ENCODE measurements around the gene SYNJ1.
"Not testable (repeated sequence)": the region's sequence is repeated elsewhere in the genome, so short reads cannot be mapped to it uniquely, and the experiment has no call there.

The SYNJ1 gene

GRCh38 chr21:32626621-32627196, 101.1 kb downstream of the SYNJ1 start:
- Mint-ChIP-seq H3K4me1 (ENCODE audit: low read depth) (peaks cover 4% of the 10 kb centered on the region), H3K27ac (no peak overlapping the region), H3K9me3 (ENCODE audit: low read depth) (no peaks in the 10 kb centered on the region), H3K4me3 (no peak overlapping the region), H3K36me3 (peaks cover 16% of the 10 kb centered on the region), H3K27me3 (peaks cover 2% of the 10 kb centered on the region)

DNA sequence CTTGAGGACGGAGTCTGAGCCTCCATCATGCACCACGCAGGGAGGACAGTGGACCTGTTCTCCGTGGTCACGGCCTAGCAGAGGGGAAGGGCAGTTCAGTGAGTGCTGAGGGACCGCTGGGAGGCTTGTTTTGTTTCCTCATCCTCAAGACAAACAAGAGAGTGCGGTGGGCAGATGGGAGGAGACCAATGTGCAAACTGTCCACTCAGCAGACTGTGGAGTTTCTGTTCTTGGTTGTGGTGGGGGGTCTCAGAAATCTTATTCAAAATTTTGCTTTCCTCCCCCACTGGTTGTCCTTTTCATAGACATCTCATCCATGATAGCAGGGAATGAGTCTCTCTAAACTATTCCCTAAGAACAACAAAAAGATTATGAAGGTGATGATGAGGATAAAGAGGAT, 109.6 kb downstream of the SYNJ1 start:
- not testable (repeated sequence) for H3K4me3 Mint-ChIP-seq; H3K27me3 Mint-ChIP-seq; H3K36me3 Mint-ChIP-seq; H3K9me3 Mint-ChIP-seq (ENCODE audit: low read depth); H3K4me1 Mint-ChIP-seq (ENCODE audit: low read depth); H3K27ac Mint-ChIP-seq

DNA sequence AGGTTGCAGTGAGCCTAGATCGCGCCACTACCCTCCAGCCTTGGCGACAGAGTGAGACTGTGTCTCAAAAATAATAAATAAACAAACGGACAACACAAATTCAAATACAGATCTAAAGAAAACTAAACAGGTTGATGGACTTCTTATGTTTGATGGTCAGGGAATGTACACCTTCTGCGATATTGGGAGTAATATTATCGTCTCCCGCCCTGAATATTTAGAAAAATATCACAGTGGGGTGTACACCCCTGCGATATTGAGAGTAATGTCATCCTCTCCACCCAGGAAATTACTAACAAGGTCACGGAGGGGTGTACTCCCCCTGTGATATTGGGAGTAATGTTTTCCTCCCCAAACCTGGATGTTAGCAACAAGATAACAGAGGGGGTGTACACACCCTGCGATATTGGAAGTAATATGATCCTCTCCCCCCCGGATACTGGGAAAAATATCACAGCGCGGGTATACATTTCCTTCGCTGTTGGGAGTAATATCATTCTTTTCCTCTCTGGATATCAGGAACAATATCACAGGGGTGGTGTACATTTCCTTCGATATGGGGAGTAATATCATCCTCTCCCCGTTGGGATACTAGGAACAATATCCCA, 114.3 kb downstream of the SYNJ1 start:
- Mint-ChIP-seq H3K4me3 (peak overlapping the region; percentile 96), H3K27me3 (no peaks in the 10 kb centered on the region), H3K9me3 (ENCODE audit: low read depth) (no peaks in the 10 kb centered on the region), H3K27ac (no peak overlapping the region), H3K36me3 (peaks cover 7% of the 10 kb centered on the region), H3K4me1 (ENCODE audit: low read depth) (peaks cover 22% of the 10 kb centered on the region)

DNA sequence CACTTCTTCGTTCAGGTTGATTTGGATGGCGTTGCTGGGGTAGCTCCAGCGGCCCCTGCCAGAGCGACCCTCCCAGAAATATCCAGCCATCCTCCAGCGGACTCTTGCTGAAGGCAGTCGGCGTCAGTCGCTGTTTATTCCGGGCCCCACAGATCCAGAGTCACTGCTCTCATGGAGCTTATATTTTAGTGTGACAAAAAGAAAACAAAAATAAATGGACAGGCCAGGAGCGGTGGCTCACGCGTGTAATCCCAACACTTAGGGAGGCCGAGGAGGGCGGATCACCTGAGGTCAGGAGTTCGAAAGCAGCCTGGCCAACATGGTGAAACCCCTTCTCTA, 114.8 kb downstream of the SYNJ1 start:
- Mint-ChIP-seq H3K27me3 (no peaks in the 10 kb centered on the region), H3K27ac (peak overlapping the region; percentile 87), H3K9me3 (ENCODE audit: low read depth) (no peaks in the 10 kb centered on the region), H3K4me1 (ENCODE audit: low read depth) (peaks cover 22% of the 10 kb centered on the region), H3K4me3 (peak overlapping the region; percentile 96), H3K36me3 (peaks cover 7% of the 10 kb centered on the region)

DNA sequence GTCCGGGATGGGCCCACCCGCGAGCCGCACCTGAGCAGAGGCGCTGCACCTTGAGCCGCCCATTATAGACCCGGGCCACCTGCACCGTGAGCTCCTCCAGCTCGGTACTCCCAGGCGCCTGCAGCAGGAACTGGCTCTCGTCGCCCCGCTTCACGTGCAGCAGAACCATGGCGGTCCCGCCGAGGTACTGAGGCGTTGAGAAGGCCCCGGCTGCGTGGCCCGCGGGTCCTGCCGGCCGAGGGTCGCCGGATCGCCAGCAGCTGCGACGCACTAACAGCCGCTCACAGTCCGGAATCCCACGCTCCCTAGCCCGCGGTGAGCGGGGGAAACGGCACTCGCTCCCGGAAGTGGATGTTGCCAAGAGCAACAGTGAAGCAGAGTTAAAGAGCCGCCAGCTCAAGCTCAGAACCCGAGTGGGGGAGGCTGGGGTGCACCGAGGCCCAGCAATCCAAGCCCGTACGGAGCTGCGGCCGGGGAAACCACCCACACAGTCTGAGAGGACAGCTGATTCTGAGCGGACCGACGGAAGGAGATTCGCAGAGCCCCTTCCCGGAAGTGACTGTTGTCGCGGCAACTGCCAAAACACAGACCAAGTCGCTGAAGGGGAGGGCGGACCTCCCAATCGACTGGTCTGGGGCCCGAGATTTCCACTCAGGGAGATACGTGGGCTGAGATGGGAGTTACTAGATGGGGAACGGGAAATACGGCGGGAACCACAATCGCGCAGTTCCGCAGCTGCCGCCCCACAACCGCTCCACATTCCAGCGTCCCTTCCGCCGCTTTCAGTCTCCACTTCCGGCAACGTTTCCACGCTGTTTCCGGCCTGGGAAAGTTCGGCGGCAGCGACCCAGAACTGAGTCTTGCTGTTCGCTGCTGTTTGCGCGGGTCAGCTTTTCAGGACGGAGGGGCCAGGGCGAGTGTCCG, 115.5 kb downstream of the SYNJ1 start, which contains the start of gene CFAP298:
Gene CFAP298 (minus strand): TSS at position 303 of the 924 bp plus-strand sequence. CDS start 134 bp downstream, at position 169.
- Mint-ChIP-seq H3K4me3 (peak within 1 kb of the TSS; percentile 96), H3K4me1 (ENCODE audit: low read depth) (peaks cover 22% of the 10 kb centered on the region), H3K27me3 (no peaks in the 10 kb centered on the region), H3K36me3 (peaks cover 11% of the 10 kb centered on the region), H3K27ac (peak within 1 kb of the TSS; percentile 87), H3K9me3 (ENCODE audit: low read depth) (no peaks in the 10 kb centered on the region)

GRCh38 chr21:32611471-32611997, 116.3 kb downstream of the SYNJ1 start:
- peak overlapping the region; percentile 87 for H3K27ac Mint-ChIP-seq

DNA sequence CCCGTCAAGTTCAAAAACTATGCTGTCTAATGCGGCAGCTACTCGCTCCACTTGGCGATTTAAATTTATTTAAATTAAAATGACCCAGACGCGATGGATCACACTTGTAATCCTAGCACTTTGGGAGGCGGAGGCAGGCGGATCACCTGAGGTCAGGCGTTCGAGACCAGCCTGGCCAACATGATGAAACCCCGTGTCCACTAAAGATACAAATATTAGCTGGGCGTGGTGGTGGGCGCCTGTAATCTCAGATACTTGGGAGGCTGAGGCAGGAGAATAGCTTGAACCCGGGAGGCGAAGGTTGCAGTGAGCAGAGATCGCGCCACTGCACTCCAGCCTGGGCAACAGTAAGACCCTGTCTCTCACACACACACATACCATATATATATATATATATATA, 116.9 kb downstream of the SYNJ1 start:
- Mint-ChIP-seq H3K4me1 (ENCODE audit: low read depth) (peaks cover 22% of the 10 kb centered on the region), H3K4me3 (peak overlapping the region; percentile 64), H3K36me3 (peaks cover 13% of the 10 kb centered on the region)
- H3K27me3 Mint-ChIP-seq; H3K9me3 Mint-ChIP-seq (ENCODE audit: low read depth); H3K27ac Mint-ChIP-seq: not testable (repeated sequence)

More at GRCh38 chr21:32611471-32611997, 116.3 kb downstream of the SYNJ1 start:
- Mint-ChIP-seq H3K27me3 (no peaks in the 10 kb centered on the region), H3K9me3 (ENCODE audit: low read depth) (no peaks in the 10 kb centered on the region), H3K4me1 (ENCODE audit: low read depth) (peaks cover 22% of the 10 kb centered on the region), H3K36me3 (peaks cover 13% of the 10 kb centered on the region), H3K4me3 (peak overlapping the region; percentile 96)

DNA sequence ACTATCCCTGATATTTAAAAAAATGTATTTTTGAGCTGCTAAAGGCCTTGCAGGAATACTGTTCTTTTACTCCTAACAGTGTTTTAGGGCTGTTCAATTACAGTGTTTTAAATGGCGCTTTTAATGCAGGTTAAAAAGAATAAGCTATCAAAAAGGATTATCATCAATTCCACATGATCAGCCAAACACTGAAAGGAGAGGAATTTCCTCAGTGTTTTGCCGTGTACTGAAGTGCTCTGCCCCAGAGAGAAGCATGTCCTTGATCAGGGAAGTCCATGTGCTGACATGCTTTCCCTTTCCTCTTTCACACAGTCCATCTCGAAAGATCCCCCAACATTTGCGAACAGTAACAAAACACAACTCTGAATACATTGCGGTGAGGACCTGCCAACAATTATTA, 119.0 kb downstream of the SYNJ1 start:
- Mint-ChIP-seq H3K4me3 (peak overlapping the region; percentile 52), H3K4me1 (ENCODE audit: low read depth) (peaks cover 22% of the 10 kb centered on the region), H3K36me3 (peaks cover 13% of the 10 kb centered on the region), H3K9me3 (ENCODE audit: low read depth) (no peaks in the 10 kb centered on the region), H3K27me3 (no peaks in the 10 kb centered on the region), H3K27ac (no peak overlapping the region)

DNA sequence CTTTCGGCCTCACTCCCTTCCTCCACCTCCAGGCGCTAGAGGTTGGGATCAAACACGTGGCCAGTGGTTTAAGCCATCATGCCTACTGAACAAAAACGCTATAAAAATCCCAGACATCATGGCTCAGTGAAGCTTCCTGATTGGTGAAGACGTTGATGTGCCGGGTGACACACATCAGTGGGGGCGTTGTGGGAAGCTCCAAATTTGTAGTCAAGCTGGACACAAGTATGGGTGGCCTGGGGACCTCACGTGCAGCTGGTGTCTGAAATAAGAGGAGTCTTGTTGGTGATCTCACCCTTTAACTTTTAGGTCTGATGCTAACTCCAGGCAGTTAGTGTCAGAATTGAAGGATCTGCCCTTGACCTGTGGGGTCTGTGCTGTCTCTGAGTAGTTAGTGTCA, 122.3 kb downstream of the SYNJ1 start:
- Mint-ChIP-seq H3K27ac (no peak overlapping the region), H3K9me3 (ENCODE audit: low read depth) (no peaks in the 10 kb centered on the region), H3K4me3 (no peak overlapping the region), H3K27me3 (no peaks in the 10 kb centered on the region), H3K4me1 (ENCODE audit: low read depth) (peaks cover 14% of the 10 kb centered on the region), H3K36me3 (peaks cover 21% of the 10 kb centered on the region)

GRCh38 chr21:32604464-32604863, 123.3 kb downstream of the SYNJ1 start:
- Mint-ChIP-seq H3K27me3 (no peaks in the 10 kb centered on the region), H3K4me3 (no peak overlapping the region), H3K4me1 (ENCODE audit: low read depth) (peaks cover 5% of the 10 kb centered on the region), H3K27ac (no peak overlapping the region), H3K9me3 (ENCODE audit: low read depth) (no peaks in the 10 kb centered on the region), H3K36me3 (peaks cover 19% of the 10 kb centered on the region)

DNA sequence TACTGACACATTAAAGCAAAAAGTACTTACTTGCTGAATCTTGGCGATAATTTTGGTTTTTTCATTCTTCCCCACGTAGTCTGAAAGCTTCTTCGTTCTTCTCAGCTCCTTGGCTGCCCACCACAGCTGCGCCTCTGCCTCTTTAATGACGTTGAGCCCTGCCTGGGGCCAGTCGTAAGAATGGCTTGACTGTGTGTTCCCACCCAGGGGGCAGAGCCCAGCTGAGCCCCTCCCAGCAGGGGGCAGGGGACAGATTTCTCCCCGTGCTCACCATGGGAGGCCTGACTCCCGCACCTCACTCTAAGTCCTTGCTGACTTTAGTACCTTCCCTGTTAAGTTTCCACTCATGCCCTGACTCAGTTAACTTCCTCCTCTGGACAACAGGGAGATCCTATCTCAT, 124.7 kb downstream of the SYNJ1 start:
- Mint-ChIP-seq H3K4me1 (ENCODE audit: low read depth) (no peaks in the 10 kb centered on the region), H3K27me3 (no peaks in the 10 kb centered on the region), H3K36me3 (peaks cover 15% of the 10 kb centered on the region), H3K27ac (no peak overlapping the region), H3K4me3 (no peak overlapping the region), H3K9me3 (ENCODE audit: low read depth) (no peaks in the 10 kb centered on the region)

DNA sequence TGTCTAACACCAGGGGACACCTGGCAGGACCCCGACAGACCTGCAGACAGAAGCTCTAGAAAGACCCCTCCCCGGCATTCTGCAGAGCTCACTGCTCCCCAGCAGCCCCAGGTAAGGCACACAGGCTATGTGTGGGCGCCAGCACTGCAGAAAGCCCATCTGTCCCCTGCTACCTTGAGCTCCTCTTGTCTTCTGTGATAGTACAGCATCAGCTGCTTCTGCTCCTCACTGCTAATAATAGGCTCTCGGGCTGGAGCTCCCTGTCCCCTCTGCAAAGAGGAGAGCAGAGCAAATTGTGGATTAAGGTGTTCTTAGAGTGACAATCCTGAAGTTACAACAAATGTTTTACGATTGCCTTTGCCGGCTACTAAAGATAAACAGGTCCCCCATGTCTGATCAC, 125.7 kb downstream of the SYNJ1 start:
- no peak overlapping the region for H3K27ac Mint-ChIP-seq

DNA sequence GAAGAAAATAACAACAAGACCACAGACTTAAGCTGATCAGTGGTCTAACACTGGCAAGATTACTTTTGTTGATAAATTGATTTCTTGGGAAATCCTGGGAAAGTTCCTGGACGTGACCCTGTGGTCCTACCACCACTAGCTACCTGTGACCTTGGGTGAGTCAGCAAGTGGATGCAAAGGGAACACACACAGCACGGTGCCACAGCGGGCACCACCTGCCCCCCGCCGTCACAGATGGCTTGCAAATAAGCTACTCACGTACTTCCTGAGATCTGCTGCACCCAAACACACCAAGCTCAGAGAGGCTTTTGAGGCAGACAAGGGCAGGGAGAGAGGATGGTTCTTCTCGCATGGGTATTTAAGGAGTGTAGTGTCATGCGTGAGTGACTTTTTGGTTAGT, 128.3 kb downstream of the SYNJ1 start:
- Mint-ChIP-seq H3K4me3 (no peak overlapping the region), H3K4me1 (ENCODE audit: low read depth) (peaks cover 2% of the 10 kb centered on the region), H3K27ac (no peak overlapping the region), H3K27me3 (no peaks in the 10 kb centered on the region), H3K9me3 (ENCODE audit: low read depth) (no peaks in the 10 kb centered on the region), H3K36me3 (peaks cover 8% of the 10 kb centered on the region)

More for the DNA sequence above, 125.7 kb downstream of the SYNJ1 start:
- H3K9me3 Mint-ChIP-seq (ENCODE audit: low read depth) = no peaks in the 10 kb centered on the region
- no peaks in the 10 kb centered on the region for H3K27me3 Mint-ChIP-seq
- H3K4me3 Mint-ChIP-seq = no peak overlapping the region
- H3K4me1 Mint-ChIP-seq (ENCODE audit: low read depth) = no peaks in the 10 kb centered on the region
- peaks cover 11% of the 10 kb centered on the region for H3K36me3 Mint-ChIP-seq

GRCh38 chr21:32599091-32599490, 128.7 kb downstream of the SYNJ1 start:
- Mint-ChIP-seq H3K9me3 (ENCODE audit: low read depth) (no peaks in the 10 kb centered on the region), H3K27me3 (no peaks in the 10 kb centered on the region), H3K27ac (no peak overlapping the region), H3K36me3 (peaks cover 8% of the 10 kb centered on the region), H3K4me3 (no peak overlapping the region), H3K4me1 (ENCODE audit: low read depth) (peaks cover 2% of the 10 kb centered on the region)

- Mint-ChIP-seq H3K27ac (peak overlapping the region; percentile 16), H3K36me3 (peaks cover 1% of the 10 kb centered on the region), H3K4me1 (ENCODE audit: low read depth) (peaks cover 2% of the 10 kb centered on the region), H3K9me3 (ENCODE audit: low read depth) (no peaks in the 10 kb centered on the region), H3K4me3 (no peak overlapping the region), H3K27me3 (no peaks in the 10 kb centered on the region)
Observed at GRCh38 chr21:32597205-32597604, 130.6 kb downstream of the SYNJ1 start.

Data from activated naive CD8-positive, alpha-beta T cell (primary cell).